Measurements from ENCODE around the gene APOL1.
"Not testable (repeated sequence)": the region's sequence is repeated elsewhere in the genome, so short reads cannot be mapped to it uniquely, and the experiment has no call there.

Gene APOL1

GRCh38 chr22:36290391-36291075 is 37.6 kb downstream of the APOL1 start:
- in situ Hi-C loops (cut with MboI; ENCODE audit: low sequenced_read_pairs), result not testable (repeated sequence)

DNA sequence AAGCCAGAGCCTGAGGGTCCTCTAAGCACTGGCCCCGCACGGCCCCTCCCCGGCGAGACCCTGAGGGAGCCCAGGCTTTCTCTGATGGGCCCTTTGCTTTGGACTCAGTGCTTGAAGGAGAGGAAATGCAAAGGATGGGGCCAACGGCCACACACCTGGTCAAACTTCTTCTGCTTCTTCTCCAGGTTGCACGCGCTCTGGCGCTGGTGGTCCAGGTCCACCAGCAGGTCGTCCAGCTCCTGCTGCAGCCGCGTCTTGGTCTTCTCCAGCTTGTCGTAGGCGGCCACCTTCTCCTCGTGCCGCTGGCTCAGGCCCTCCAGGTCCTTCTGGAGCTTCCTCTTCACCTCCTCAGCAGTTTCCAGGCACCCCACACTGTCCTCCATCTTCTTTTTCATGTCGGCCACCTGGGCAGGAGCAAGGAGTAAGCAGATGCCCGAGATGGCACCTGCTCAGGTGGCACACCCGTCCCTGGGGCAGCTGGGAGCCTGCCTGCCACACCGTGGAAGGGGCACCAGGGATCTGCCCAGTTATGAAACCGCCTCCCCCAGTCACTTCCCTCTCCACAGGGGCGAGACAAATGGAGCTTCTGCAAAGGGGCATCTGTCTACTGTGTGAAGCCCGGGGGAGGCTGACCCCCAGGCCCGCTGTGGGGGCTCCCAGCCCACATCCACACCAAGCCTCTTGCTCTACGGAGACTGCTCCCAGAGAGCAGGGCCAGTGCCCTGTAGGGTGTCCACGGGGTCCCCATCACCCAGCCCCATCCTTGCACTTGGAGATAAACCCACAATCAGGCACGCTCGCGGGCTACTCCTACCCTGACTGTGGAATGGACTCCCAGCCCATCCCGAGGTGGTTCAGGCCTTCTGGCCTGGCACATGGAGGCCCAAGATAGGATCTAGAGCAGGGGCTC is 39.2 kb downstream of the APOL1 start:
- in situ Hi-C loops (cut with MboI; ENCODE audit: low sequenced_read_pairs), result no loop called here

GRCh38 chr22:36292823-36293530 is 40.0 kb downstream of the APOL1 start:
- in situ Hi-C loops (cut with MboI; ENCODE audit: low sequenced_read_pairs), result no loop called here

DNA sequence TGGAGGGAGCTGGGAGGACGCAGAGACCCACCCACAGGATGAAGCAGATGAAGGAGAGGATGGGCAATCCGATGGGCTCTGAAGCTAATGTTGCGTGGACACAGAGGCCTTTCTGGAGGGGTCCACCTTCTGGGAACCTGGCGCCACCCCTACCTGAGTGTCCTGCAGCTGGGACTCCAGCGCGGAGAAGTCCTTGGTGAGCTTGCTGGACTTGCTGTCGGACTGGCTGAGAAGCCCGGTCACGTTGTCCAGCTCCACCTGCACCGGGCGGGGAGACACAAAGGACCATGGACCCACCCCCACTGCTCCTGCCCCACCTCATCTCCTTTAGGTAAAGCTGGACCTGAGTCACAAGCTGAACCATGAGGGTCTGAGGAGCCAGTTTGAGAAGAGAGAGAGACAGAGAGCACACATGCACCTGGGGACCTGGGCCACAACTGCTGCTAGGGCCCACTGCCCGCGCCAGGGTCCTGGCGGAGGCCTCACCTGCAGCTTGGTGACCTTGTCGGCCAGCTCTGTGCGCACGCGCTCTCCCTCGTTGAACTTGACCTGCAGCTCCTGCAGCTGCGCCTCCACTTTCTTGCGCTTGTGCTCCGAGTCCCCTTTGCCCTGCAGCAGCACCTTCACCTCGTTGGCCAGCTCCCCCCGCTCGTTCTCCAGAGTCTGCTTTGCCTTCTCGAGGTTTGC is 40.8 kb downstream of the APOL1 start:
- in situ Hi-C loops (cut with MboI; ENCODE audit: low sequenced_read_pairs), result no loop called here

DNA sequence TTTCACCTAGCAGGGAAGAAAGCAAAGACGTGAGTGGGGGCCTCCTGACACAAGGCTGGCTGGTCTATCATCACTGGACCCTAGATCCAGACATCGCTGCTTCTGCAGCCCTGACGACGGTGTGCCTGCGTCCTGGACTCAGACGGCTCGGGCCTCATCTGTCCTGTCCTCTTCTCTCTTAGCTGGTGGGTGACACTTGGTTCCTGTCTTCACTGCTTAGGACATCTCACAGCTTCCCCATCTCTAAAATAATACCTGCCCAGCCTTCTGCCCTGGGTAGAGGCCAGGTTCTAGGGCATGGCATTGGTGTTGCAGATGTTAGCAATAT is 41.3 kb downstream of the APOL1 start:
- in situ Hi-C loops (cut with MboI; ENCODE audit: low sequenced_read_pairs), result no loop called here

DNA sequence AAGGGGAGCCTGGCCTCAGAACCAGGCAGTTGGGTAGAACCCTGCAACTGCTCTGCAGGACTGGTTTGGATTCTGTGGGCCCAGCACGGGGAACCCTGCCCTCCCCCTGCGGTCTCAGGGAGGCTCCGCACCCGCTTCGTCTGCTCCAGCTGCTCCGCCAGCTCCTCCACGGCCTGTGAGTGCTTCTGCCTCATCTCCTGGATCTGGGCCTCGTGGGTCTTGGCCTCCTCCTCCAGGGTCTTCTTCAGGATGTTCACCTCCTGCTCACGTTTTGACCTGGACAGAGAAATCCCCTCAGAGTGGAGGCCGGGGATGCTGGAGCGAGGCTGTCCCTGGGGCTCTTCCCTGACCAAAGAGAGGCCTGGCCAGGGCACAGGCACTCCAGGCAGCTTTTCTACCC is 41.9 kb downstream of the APOL1 start:
- in situ Hi-C loops (cut with MboI; ENCODE audit: low sequenced_read_pairs), result no loop called here

GRCh38 chr22:36295247-36295646 is 42.3 kb downstream of the APOL1 start:
- in situ Hi-C loops (cut with MboI; ENCODE audit: low sequenced_read_pairs), result no loop called here

- in situ Hi-C loops (cut with MboI; ENCODE audit: low sequenced_read_pairs), result no loop called here
Measured at GRCh38 chr22:36296690-36297089, 43.8 kb downstream of the APOL1 start.

DNA sequence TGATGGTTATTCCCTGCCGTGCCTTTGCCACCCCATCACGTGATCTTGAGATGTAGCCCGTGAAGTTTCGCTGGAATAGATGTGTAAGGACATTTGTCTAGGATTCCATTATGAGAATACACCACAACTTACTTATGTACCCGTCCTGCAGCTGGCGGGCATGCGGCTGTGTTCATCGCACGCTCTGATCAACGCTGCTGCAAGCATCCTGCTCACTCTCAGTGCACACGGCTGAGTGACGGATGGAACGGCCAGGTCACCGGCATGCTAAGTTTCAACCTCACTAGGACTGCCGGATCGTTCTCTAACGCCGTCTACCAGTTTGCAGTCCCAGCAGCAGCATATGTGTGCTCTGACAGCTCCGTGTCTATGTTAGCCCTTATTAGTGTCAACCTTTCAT is 44.6 kb downstream of the APOL1 start:
- in situ Hi-C loops (cut with MboI; ENCODE audit: low sequenced_read_pairs), result no loop called here

DNA sequence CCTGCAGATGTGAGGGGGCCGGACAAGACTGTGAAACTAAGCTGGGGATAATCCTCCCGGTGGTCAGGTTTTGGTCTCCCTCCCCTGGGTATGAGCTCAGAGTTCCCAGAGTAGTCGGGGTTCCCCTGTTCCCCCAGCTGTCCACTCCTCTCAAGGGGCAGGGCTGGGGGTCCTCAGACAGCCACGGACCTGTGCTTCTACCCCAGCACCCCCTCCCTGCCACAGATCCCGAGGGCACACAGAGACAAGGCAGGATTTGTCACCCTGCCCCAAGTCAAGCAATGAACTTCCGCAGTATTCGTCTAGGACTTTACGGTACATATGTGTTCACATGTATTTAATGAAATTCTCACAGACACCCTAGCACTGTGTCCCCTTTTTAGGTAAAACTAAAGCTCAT is 45.2 kb downstream of the APOL1 start:
- in situ Hi-C loops (cut with MboI; ENCODE audit: low sequenced_read_pairs), result no loop called here

DNA sequence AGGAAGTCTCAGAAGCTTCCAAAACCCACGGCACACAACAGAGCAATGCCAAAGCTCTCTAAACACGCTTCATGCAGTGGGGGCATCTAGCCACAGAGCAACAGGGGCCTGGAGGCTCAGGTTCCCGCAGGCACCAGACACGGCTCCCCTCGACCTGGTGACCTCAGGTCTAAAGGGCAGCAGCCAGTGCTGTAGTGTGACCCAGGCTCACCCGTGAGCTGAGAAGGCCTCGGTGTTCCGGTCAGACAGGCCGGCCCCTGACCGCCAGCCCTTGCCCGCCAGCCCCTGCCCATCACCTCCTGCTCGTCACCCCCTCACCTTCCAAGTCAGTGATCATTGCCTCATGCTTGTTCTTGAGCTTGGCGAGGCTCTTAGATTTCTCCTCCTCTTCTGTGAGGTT is 45.7 kb downstream of the APOL1 start:
- in situ Hi-C loops (cut with MboI; ENCODE audit: low sequenced_read_pairs), result no loop called here

DNA sequence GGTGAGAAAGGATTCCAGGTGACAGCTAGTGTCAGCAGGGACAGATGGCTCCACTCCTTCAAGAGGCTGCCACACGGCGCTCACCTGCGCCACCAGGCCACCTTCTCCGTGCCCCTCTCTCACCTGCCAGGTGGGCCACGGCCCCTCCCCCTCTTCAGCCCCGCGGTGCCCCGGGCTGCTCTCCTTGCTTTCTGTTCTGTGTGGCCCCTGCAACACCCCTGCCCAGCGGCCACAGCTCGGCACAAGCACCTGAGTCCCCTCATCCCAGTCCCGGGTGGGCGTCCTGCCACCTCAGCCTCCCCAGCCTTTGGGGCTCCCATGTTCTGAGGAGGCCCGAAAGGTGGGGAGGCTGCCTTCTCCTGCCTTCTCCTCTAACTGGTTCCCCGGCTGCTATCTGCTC is 46.4 kb downstream of the APOL1 start:
- in situ Hi-C loops (cut with MboI; ENCODE audit: low sequenced_read_pairs), result no loop called here

- in situ Hi-C loops (cut with MboI; ENCODE audit: low sequenced_read_pairs), result no loop called here
Measured at GRCh38 chr22:36299911-36300310, 47.0 kb downstream of the APOL1 start.

DNA sequence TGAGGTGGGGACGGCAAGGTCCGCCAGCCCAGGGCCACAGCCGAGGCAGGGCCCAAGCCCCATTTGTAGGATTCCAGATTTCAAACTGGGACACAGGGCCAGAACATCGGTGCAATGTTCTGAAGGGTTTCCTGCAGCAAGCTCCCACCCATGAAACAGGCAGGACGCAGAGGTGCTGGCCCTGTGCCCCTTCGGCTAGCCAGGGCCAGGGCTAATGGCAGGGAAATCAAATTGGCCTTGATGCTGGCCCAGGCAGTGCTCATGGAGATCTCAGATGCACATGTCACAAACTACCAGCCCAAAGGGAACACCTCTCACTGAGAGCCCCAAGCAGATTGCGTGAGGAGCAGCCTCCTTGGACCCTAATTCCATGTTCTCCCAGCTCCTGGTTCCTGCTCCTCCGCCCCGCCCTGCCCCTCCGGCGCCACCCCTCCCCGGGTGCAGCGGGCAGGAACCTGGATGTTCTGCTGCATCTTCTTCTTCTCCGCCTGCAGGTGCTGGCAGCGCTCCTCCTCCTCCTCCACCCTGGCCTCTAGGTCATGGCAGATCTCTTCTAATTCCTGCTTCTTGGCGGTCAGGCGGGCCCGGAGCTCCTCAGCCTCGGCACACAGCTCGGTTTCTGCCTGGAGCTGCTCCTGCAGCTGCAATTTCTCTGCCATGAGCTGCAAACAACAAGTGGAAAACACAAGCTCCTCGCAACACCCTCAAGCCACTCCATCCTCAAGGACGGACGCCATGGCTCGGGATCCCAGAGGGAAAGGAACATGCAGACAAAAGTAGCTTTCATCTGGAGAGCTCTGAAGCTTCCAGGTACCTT is 47.7 kb downstream of the APOL1 start:
- in situ Hi-C loops (cut with MboI; ENCODE audit: low sequenced_read_pairs), result no loop called here

GRCh38 chr22:36301384-36301828 is 48.5 kb downstream of the APOL1 start:
- in situ Hi-C loops (cut with MboI; ENCODE audit: low sequenced_read_pairs), result no loop called here

DNA sequence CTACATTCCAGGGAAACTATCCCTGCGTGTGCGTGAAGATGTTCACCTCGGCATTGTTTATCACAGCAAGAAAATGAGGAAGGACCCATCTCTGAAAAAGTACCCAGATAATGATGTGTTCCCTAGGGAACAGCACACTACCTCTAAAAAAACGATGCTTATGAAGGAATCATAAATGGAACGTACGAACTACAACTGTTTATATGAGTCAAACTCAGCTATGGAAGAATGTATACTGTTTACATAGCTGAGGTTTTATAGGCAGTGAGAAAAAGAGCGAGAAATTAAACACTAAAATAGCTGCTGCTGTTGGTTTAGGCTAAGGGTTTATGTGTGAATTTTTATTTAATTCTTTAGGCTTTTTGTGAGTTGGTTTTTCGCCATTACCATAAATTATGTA is 48.9 kb downstream of the APOL1 start:
- in situ Hi-C loops (cut with MboI; ENCODE audit: low sequenced_read_pairs), result no loop called here

- in situ Hi-C loops (cut with MboI; ENCODE audit: low sequenced_read_pairs), result no loop called here
Measured at GRCh38 chr22:36302439-36303114, 49.6 kb downstream of the APOL1 start.

- in situ Hi-C loops (cut with MboI; ENCODE audit: low sequenced_read_pairs), result no loop called here
Measured at GRCh38 chr22:36303115-36303467, 50.2 kb downstream of the APOL1 start.

- in situ Hi-C loops (cut with MboI; ENCODE audit: low sequenced_read_pairs), result no loop called here
Measured at GRCh38 chr22:36303874-36304273, 50.9 kb downstream of the APOL1 start.

DNA sequence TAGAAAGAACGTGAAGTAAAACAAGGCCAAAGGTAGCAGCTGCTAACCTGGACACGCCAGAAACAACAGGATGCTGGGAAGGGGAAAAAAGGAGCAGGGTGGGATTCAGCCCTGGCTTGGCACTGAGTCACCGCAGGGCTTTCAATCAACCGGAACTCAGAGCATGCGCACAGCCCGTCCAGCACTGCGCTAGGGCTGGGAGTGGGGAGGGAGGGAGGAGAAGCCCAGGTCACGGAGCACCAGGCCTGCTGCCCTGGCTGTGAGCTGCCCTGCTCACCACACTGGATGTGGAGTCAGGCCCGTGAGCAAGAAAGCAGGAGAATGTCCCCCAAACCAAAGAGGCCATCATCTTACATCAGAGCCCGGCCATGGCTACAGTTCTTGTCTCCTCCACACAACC is 51.5 kb downstream of the APOL1 start:
- in situ Hi-C loops (cut with MboI; ENCODE audit: low sequenced_read_pairs), result no loop called here
